NCI-H2171 treated with DMSO at 0.1 percent for 48 hours (cell line): ENCODE measurements around the gene CPN1.
"Not testable (repeated sequence)": the region's sequence is repeated elsewhere in the genome, so short reads cannot be mapped to it uniquely, and the experiment has no call there.

Experiments
- DNase-seq: peaks from one replicate; lab custom pipeline; 2025; lab: John Stamatoyannopoulos, UW

The CPN1 gene

DNA sequence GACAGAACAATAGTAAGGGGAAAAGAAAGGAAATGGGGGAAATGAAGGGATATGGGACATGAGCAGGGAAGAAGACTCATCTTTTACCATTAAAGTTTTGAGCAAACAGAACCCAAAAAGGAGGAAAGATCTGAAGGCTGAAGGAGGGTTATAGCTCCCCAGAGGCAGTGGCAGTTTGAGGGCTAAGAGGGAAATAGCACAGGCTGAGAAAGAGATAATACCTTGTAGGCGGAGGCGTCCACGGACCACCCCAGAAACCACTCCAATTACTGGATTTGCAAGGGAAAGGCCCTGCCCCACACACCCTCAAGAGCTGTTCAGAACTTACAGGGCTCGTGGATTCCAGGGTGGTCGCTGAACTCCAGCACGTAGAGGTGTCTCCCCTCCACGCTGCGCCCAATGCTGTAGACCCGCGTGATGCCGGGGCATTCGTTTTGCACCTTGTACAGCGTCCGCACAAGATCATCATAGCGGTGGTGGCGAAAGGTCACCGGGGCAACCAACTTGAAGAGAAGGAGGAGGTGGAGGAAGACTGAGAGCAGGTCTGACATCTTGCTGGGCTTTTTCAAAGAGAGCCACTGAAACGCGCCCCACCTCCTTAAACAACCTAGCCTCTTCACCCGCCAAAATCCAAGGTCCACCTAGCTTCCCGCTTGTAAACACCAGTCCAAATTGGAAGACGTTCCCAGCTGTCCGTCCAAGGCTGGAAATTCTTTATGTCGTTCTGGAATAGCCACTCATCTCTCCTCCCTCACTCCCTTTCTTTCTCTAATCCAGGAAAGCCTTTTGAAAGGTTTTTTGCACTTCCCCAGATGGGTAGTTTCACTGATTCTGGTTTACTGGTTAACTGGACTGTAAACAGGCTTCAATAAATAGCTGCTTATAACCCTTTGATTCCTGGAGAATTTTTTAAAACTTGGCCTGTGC is at the start of gene CPN1:
Gene CPN1 (minus strand): TSS at position 795 of the 927 bp plus-strand sequence. CDS start 244 bp downstream, at position 551.
- DNase-seq, result no peak

DNA sequence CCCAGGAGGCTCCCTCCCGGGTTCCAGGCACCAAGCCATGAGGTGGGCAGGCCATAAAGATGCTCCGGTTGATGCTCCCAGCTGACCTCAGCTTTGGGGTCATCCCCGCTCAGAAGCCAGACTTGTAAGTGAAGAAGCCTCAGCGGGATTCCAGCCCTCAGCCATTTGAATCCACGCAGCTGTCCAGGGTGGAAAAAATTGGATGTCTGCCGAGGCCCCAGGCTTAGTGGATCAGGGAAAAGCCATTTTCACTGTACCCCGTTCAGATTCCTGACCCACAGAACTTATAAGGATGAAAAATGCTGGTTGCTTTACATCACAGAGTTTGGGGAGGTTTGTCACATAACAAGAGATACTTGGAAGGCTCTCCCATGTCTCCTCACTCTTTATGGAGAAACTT is 49.2 kb upstream of the CPN1 start:
- no peak for DNase-seq

DNA sequence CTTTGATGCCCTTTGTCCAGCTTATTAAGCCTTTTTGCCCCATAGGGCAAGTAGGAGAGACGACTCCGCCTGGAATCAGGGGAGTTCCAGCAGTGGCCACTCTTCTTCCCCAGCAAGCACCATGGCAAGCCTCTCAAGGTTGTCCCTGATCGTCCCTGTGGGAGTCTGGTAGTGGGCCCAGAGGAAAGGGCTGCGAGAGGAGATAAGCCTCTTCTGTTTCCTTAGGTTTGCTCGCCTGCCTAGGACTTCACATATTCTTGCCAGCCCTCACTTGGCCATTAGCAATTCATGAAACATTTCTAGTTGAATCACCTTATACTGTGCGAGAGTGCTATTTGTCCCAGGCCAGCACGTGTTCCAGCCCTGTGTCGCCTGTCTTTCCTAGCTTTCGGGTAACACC is 47.8 kb upstream of the CPN1 start:
- DNase-seq, result no peak

DNA sequence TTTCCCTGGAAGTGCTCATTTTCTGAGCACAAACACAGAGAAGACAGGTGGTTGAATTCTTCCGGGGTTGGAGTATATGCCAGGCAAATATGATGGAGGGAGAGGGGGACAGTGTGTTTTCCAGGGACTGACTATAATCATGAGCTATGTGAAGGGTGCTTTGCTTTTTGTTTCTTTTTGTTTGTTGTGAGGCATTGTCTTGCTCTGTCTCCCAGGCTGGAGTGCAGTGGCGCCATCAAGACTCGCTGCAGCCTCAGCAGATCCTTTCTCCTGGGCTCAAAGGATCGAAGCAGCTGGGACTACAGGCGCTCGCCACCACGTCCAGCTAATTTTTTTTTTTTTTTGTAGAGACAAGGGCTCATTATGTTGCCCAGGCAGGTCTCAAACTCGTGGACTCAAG is 47.3 kb upstream of the CPN1 start:
- no peak for DNase-seq

DNA sequence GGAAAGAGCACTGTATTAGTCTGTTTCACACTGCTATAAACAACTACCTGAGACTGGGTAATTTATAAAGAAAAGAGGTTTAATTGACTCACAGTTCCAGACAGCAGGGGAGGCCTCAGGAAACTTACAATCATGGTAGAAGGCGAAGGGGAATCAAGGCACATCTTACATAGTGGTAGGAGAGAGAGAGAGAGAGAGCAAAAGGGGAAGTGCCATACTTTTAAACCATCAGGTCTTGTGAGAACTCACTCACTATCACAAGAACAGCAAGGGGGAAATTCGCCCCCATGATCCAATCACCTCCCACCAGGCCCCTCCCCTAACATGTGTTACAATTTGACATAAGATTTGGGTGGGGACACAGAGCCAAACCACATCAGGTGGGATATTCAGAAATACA is 43.7 kb upstream of the CPN1 start:
- DNase-seq, result not testable (repeated sequence)

DNA sequence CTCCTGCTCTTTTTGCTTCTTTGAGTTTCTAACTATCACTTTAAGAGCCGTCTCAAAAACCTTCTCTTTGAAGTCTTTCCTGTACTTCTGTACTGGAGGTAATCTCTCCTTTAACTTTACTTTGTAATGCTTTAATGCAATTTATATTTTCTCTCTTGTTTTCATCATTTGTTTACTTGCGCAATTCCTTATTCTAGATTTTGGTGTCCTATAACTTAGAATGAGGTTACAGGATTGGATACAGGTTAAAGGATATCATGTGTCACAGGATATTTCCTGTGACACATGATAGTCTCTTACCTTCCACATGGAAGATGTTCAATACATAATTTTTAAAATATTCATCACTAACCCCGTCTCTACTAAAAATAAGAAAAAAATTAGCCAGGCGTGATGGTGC is 42.4 kb upstream of the CPN1 start:
- no peak for DNase-seq

DNA sequence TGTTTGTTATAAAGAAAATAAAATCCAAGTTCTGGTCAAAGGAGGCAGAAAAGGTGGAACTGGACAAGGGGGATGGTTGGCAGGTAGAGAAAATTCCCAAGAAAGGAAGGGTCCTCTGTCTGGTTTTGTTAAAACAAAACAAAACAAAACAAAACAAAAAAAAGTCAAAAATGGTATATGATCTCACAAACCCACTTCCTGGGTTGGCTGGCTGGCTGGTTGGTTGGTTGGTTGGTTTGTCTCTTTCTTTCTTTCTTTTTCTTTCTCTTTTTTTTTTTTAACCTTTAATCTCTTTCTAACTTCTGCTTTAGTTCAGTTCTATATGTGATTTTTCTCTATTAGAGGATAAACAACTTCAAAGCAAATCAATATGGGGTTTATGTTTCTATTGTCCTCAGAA is 41.1 kb upstream of the CPN1 start:
- DNase-seq, result no peak

DNA sequence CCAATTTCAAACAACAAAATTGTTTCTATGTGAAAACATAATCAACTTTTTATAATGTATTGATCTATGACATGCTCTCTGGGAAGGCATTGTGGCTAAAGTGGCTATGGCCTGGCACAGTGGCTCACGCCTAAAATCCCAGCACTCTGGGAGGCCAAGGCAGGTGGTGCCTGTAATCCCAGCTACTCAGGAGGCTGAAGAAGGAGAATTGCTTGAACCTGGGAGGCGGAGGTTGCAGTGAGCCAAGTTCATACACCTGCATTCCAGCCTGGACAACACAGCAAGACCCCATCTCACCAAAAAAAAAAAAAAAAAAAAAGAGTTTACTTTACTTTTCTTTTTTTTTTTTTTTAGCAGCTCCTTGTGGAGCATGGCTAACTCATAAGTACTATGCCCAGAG is 38.9 kb upstream of the CPN1 start:
- DNase-seq, result no peak

DNA sequence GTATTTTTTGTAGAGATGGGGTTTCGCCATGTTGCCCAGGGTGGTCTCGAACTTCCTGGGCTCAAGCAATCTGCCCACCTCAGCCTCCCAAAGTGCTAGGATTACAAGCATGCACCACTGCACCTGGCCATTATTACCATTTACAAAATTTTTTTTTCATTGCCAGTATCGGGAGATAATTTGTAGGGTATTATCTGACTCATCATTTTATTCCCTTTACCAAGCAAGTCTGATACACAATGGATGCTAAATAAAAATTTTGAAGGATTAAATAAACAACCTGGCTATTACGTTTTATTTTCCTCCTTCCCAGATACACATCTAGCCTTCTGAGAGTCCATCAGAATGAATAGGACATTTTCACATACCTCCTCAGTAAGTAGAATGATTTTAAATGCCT is 38.1 kb upstream of the CPN1 start:
- no peak for DNase-seq

DNA sequence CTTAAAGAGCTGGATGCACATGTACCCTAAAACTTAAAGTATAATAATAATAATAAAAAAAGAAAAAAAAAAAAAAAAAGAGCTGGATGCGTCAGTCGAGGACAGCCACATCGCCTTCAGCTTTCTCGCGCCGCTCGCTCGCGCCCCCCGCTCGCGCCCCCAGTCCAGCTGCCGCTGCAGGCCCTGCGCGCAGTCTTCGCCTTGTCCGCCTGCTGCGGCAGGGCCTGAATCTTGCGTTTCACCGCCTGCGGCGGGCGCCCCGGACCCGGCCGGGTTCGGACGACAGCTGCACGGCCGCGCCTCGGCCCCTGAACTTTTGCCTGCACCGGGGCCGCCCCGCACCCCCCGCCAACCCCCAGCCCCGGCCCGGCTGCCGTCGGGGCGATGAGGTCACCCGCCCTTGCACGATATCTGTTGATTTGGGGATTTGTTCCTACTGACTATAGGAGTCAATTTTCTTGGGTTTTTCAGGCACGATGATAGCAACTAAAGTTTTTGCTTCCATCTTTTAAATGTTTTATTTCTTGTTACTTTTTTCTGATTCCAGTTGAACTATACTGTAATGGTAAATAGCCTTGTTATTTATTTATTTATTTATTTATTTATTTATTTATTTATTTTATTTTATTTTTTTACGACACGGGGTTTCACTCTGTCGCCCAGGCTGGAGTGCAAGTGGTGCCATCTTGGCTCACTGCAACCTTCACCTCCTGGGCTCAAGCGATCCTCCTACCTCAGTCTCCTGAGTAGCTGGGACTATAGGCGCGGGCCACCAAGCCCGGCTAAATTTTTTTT is 33.5 kb upstream of the CPN1 start:
- DNase-seq, result no peak

DNA sequence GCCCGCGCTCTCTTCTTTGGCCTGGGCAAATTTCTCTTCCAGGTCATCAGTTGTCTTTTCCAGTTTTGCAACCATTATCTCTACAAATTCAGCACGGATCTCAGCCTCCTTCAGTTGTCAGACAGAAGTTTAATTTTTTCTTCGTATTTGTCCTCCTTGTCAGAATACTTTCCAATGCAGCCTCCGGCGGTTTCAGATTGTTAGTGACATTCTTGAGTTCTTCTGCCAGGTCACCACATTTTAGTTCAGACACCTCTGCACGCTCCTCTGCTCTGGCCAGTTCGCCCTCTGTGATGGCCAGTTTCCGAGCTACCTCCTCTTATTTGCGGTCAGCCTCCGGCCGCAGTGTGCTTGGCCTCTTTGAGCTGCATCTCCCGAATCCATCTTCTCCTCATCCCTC is 32.8 kb upstream of the CPN1 start:
- no peak for DNase-seq

DNA sequence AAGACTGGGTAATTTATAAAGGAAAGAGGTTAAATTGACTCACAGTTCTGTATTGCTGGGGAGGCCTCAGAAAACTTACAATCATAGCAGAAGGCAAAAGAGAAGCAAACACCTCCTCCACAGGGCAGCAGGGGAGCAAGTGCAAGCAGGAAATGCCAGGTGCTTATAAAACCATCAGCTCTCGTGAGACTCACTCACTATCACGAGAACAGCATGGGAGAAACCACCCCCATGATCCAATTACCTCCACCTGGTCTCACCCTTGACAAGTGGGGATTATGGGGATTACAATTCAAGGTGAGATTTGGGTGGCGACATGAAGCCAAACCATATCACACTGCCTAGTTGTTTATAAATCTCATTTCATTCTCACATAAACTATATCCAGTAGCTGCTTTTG is 28.0 kb upstream of the CPN1 start:
- no peak for DNase-seq

DNA sequence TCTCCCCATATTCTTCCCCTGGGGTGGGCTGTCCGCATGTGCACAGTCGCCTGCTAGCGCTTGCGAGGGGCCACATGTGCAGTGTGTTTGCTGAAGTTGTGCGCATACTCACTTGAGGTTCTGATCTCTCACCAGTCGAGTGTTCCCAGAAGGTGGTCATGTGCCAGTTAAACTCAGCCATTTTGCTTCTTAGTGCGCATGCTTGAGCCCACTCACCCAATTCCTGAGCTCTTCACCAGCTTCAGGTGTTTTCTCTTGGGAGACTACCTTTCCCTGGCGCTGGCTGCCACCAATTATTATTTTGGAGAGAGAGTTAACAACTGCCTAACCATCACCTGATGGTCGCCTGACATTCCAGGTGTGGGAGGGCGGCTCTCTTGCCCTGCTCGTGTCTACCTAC is 25.2 kb upstream of the CPN1 start:
- DNase-seq, result no peak

DNA sequence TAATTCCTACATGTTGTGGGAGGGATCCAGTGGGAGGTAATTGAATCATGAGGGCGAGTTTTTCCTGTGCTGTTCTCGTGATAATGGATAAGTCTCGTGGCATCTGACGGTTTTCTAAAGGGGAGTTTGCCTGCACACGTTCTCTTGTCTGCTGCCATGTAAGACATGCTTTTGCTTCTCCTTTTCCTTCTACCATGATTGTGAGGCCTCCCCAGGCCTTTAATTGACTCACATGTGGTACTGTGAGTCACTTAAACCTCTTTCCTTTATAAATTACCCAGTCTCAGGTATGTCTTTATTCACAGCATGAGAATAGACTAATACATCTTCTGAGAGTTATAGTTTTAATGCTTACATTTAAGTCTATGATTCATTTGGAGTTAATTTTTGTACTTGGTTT is 22.6 kb upstream of the CPN1 start:
- no peak for DNase-seq

DNA sequence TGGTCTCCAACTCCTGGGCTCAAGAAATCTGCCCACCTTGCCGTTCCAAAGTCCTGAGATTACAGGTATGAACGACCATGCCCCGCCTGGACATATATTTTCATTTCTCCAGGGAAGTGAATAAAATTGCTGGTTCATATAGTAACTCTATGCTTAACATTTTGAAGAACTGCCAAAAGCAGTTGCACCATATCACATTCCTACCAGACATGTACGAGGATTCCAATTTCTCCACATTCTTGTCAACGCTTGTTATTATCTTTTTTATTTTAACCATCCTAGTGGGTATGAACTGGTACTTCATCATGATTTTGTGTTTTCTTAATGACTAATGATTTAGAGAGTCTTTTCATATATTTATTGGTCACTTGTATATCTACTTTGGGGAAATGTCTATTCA is 21.9 kb upstream of the CPN1 start:
- DNase-seq, result no peak

DNA sequence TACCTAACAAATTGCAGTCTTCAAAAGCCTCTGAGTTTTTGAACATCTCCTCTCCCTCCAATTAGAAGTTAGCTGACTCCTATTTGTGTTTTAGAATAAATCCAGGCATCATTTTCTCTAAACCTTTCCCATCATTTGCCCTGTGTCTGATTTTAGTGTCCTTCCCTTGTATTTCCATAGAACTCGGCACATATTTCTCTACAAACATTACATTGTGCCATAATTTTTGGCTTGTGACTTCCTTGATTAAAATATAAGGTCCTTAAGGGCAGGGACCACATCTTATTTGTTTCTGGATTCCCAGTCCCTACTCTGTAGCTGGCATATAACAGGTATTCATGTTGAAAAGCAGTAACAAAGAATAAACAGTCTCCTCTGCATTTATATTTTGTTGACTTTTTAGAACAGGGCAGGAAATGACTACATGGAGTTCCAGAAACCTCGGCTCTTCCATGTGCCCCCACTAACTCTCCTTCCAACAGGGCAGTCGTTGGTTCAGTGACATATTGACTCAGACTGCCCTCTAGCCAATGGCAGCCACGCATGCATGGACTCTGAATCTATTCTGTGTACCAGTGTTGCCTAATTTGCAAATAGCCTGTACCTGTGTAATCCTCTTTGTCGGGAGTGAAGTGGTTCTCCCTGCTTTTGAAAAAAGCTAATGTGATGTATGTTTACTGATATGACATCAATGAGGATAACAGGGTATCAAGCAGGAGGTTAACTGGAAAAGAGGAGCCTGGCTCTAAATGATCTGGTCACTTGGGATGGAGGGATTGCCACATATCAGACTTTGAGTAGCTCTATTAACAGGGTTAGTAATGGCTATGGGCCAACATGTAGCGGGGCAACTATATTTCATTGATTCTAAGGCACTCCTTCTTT is 19.8 kb upstream of the CPN1 start:
- no peak for DNase-seq

DNA sequence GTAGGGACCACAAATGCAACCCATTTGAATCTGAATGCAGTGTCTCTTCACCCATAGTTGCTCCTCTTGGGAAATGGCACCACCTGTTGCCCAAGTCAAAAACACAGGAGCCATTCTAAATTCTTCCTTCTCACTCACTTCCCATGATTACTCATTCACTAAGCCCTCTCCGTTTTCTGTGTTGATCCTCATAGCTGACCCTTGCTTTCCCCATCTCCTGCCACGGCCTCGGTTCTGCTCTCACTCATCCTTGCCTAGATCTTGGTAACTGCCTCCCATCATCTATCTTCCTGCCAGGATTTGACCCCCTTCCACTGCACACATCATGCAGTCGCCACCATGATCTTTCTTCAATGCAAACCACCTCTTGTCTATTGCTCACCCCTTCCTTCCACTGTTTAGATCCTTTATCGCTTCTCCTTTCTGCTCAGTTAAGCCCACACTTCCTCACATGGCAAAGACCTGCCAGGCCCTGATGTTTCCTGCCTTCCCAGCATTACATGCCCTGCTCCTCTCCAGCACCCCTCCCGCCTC is 19.0 kb upstream of the CPN1 start:
- no peak for DNase-seq

DNA sequence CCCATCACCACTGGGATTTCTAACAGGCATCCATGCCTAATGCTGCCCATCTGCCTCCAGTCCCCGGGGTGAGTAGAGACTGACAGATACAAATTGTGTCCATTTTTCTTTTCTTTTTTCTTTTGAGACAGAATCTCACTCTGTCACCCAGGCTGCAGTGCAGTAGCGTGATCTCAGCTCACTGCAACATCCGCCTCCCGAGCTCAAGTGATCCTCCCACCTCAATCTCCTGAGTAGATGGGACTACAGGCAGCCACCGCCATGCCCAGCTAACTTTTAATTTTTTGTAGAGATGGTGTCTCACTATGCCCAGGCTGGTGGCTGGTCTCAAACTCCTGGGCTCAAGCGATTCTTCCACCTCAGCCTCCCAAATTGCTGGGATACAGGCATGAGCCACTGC is 7.6 kb upstream of the CPN1 start:
- DNase-seq, result no peak

DNA sequence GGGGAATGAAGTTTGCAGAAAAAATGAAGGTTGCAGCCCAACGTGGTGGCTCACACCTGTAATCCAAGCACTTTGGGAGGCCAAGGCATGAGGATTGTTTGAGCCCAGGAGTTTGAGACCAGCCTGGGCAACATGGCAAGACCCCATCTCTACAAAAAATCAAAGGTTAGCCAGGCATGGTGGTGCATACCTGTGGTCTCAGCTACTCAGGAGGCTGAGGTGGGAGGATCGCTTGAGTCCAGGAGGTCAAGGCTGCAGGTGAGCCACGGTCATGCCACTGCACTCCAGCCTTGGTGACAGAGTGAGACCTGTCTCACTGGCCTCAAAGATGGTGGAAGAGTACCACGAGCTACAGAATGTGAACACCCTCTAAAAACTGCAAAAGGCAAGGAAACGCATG is 5.0 kb upstream of the CPN1 start:
- DNase-seq, result not testable (repeated sequence)

DNA sequence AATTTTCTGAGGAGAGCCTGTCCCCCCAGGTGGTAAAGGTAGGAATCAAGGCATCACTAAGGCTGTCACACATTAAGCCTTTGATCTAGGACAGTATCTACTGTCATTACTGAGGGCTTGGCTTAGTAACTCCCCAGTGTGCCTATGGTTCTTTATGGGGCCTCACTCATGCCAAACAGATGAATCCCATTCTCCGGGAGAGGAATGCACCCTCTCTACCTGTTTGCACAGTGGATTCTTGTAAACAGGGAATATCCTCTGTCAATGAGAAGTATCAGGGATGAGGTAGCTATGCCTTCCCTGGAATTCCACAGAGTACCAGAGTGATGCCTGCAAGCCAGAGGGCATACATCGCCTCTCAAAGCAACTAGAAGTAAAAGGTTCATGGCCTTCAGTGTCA is 3.9 kb upstream of the CPN1 start:
- DNase-seq, result no peak

DNA sequence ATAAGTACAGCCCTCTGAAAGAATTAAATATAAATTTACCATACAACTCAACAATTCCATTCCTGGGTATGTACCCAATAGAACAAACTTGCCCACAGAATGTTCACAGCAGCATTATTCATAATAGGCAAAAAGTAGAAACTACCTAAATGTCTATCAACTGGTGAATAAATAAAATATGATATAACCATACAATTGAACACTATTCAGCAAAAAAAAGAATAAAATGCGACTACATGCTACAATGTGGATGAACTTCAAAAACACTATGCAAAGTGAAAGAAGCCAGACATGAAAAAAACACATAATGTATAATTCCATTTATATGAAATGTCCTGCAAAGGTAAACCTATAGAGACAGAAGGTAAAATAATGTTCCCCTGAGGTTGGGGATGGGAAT is 2.0 kb upstream of the CPN1 start:
- no peak for DNase-seq

DNA sequence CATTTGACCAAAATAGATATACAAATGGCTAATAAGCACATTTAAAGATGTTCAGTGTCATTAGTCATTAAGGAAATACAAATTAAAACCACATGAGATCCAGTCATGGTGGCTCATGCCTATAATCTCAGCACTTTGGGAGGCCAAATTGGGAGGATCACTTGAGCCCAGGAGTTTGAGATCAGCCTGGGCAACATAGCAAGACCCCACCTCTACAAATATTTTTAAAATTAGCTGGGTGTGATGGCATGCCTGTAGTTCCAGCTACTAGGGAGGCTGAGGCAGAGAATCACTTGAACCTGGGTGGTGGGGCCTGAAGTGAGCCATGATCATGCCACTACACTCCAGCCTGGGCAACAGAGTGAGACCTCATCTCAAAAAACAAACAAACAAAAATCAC is 607 bp upstream of the CPN1 start:
- DNase-seq, result not testable (repeated sequence)
